BE2C (cell line): ENCODE measurements around the gene MPP2.

ENCODE experiments used
- DNase-seq: peaks from one replicate; pipeline ENCODE4 v3.0.0-alpha.2; 2020
- H3K27me3 ChIP-seq: fragments of 250-450 bp; sonication (Bioruptor Pico); 2 replicates; pipeline ENCODE4 v1.5.1; 2020; ENCODE audit warnings: mild to moderate bottlenecking
- H3K36me3 ChIP-seq: fragments of 250-450 bp; sonication (Bioruptor Pico); 2 replicates; pipeline ENCODE4 v1.5.1; 2020; ENCODE audit warnings: mild to moderate bottlenecking
- H3K4me1 ChIP-seq: fragments of 250-450 bp; sonication (Bioruptor Pico); 2 replicates; pipeline ENCODE4 v1.5.1; 2020
- H3K4me3 ChIP-seq: 2 replicates; pipeline ENCODE4 v1.5.1; 2011; ENCODE audit warnings: low read depth, low read length
- H3K9me3 ChIP-seq: fragments of 250-450 bp; sonication (Bioruptor Pico); 2 replicates; pipeline ENCODE4 v1.5.1; 2020
- TF ChIP-seq, protein P1 (sequence below): IDR thresholded peaks from 2 replicates; pipeline ENCODE4 v1.5.1; 2012; ENCODE audit warnings: mild to moderate bottlenecking, low read depth, low read length

MPP2 gene

DNA sequence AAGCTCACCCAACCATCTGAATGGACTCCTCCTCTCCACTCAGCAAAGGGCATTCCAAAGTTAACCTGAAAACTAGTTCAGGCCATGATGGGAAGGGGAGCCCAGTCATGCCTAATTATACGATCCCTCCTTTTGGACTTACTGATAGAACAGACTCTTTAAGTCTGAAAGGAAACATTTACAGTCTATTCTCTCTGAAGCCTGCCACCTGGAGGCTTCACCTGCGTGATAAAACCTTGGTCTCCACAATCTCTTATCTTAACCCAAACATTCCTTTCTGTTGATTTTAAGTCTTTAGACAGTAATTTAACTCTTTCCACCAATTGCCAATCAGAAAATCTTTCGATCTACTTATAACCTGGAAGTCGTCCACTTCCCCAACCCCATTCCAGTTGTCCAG is 9.0 kb upstream of the MPP2 start:
- Histone ChIP-seq H3K4me1 (no peaks in the 10 kb centered on the region), H3K36me3 (no peaks in the 10 kb centered on the region), H3K9me3 (no peaks in the 10 kb centered on the region), H3K27me3 (no peaks in the 10 kb centered on the region), H3K4me3 (no peak overlapping the region)
- TF ChIP-seq, protein P1, sequence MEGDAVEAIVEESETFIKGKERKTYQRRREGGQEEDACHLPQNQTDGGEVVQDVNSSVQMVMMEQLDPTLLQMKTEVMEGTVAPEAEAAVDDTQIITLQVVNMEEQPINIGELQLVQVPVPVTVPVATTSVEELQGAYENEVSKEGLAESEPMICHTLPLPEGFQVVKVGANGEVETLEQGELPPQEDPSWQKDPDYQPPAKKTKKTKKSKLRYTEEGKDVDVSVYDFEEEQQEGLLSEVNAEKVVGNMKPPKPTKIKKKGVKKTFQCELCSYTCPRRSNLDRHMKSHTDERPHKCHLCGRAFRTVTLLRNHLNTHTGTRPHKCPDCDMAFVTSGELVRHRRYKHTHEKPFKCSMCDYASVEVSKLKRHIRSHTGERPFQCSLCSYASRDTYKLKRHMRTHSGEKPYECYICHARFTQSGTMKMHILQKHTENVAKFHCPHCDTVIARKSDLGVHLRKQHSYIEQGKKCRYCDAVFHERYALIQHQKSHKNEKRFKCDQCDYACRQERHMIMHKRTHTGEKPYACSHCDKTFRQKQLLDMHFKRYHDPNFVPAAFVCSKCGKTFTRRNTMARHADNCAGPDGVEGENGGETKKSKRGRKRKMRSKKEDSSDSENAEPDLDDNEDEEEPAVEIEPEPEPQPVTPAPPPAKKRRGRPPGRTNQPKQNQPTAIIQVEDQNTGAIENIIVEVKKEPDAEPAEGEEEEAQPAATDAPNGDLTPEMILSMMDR = no peak
- no peak for DNase-seq

DNA sequence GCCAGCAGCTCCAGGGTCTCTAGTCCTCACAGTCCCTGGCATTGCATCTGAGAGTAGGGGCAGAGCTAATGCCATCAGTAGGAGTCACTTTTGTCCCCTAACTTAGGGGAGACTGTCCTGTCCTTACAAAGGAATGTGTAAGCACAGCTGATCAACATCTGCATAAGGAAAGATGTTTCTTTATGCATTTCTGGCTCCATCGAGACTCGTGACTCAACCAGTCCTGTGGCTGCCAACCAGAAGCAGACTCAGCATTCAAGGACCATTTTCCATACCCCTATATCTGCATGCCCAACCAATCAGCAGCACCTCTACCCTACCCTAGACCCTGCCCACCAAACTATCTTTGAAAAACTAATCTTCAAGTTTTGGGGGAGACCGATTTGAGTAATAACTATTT is 8.2 kb upstream of the MPP2 start:
- TF ChIP-seq, protein P1 = no peak
- H3K36me3 ChIP-seq = no peaks in the 10 kb centered on the region
- no peaks in the 10 kb centered on the region for H3K4me1 ChIP-seq
- H3K9me3 ChIP-seq = no peaks in the 10 kb centered on the region
- no peak overlapping the region for H3K4me3 ChIP-seq
- DNase-seq = no peak
- H3K27me3 ChIP-seq = no peaks in the 10 kb centered on the region

DNA sequence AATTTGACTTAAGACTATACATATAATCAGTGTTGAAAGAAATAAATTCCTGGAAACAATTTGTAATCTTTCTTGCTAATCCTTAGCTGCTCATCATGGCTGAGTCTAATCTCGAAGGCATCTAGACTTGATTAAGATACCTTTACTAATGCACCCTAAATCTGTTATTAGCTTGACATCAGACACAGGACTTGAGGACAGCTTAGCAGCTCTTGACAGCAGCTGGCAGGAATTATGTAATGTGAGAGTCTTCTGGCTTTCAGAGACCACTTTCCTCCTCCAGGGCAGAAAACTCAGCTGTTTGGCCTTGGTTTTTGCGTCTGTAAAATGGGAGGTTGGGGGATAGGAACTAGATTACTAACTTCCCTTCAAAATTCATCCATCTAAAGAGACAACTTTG is 7.1 kb upstream of the MPP2 start:
- Histone ChIP-seq H3K27me3 (peaks cover 3% of the 10 kb centered on the region; the same call in 1 of the 2 replicates), H3K36me3 (no peaks in the 10 kb centered on the region), H3K4me3 (no peak overlapping the region), H3K9me3 (no peaks in the 10 kb centered on the region), H3K4me1 (no peaks in the 10 kb centered on the region)
- TF ChIP-seq, protein P1 = no peak
- no peak for DNase-seq

DNA sequence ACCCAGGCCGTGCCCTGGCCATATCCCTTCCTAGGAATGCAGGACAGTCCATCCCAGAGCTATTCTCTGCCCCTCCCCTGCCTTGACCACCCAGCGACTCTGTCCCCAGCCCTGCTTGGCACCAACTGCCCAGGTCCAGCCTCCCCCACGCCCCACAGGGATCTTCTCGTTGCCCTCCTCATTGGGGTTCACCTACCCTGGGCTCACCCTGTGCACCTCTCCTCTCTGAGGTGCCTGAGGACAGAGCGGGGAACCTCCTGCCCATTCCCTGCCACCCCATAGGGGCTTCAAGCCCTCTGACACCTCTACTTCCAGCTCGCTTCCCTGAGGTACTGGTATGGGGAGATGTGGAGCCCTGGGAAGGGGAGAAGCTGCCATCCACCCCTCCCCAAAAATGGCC is 6.2 kb upstream of the MPP2 start:
- Histone ChIP-seq H3K9me3 (no peaks in the 10 kb centered on the region), H3K36me3 (no peaks in the 10 kb centered on the region), H3K27me3 (peaks cover 3% of the 10 kb centered on the region; the same call in 1 of the 2 replicates), H3K4me3 (no peak overlapping the region), H3K4me1 (no peaks in the 10 kb centered on the region)
- TF ChIP-seq, protein P1 = no peak
- DNase-seq = no peak

DNA sequence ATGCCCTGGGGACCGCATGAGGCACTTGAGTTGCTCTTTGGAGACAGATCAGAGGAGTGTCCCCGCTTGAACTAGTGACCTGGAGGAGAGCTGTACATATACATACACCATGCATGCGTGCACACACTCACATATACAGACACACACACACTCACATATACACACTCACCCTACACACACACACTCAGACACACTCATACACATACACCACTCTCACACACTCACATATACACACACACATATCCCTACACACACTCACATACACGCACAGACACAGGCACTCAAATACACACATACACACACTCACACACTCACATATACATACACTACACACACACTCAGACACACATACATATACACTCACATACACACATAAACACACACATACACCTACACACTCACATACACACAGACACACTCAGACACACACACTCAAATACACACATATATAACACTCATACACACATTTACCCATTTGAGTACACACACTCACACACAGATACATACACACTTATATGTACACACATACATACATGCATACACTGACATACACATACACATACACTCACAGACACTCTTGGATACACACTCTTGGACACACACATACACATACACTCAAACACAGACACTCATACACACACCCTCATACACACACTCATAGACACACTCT is 5.4 kb upstream of the MPP2 start:
- no peaks in the 10 kb centered on the region for H3K36me3 ChIP-seq
- H3K27me3 ChIP-seq = peaks cover 5% of the 10 kb centered on the region; the same call in 1 of the 2 replicates
- no peak overlapping the region for H3K4me3 ChIP-seq
- DNase-seq = no peak
- no peaks in the 10 kb centered on the region; the same call in 1 of the 2 replicates for H3K4me1 ChIP-seq
- TF ChIP-seq, protein P1 = no peak
- H3K9me3 ChIP-seq = no peaks in the 10 kb centered on the region

DNA sequence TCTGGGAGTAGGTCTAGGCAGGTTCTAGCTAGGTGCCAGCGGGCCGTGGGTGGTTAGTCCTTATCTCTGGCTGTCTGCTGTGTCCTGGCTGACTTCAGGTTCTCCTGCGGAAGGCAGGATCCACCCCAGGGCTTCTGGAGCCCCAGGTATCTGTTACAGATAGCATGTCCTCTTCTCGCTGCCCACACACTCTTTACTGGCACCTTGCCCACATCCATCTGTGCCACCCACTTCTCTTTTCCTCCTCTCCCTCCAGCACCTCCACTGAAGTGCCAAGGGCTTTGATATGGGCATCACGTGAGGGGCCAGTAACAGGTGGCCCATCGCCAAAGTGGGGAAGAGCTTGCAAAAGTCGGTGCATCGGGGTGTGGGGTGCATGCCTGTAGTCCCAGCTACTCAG is 4.6 kb upstream of the MPP2 start:
- Histone ChIP-seq H3K9me3 (no peaks in the 10 kb centered on the region), H3K36me3 (no peaks in the 10 kb centered on the region), H3K4me1 (no peaks in the 10 kb centered on the region; the same call in 1 of the 2 replicates), H3K4me3 (no peak overlapping the region), H3K27me3 (peaks cover 5% of the 10 kb centered on the region; the same call in 1 of the 2 replicates)
- DNase-seq = no peak
- TF ChIP-seq, protein P1 = no peak
